ENCODE measurements around the gene CORO2B.
"Not testable (repeated sequence)": the region's sequence is repeated elsewhere in the genome, so short reads cannot be mapped to it uniquely, and the experiment has no call there.

The CORO2B gene

GRCh38 chr15:68653801-68654200, 75.0 kb downstream of the CORO2B start:
- DNase-seq: no peak

- DNase-seq: no peak
Observed at GRCh38 chr15:68654786-68655560, 76.2 kb downstream of the CORO2B start.

GRCh38 chr15:68655686-68656437, 77.1 kb downstream of the CORO2B start:
- no peak for DNase-seq

- no peak for DNase-seq
Observed at GRCh38 chr15:68656438-68656739, 77.6 kb downstream of the CORO2B start.

GRCh38 chr15:68658151-68658550, 79.4 kb downstream of the CORO2B start:
- DNase-seq: no peak

- no peak for DNase-seq
Observed at GRCh38 chr15:68658641-68659358, 80.0 kb downstream of the CORO2B start.

- no peak for DNase-seq
Observed at GRCh38 chr15:68663526-68663925, 84.7 kb downstream of the CORO2B start.

GRCh38 chr15:68666120-68666811, 87.5 kb downstream of the CORO2B start:
- no peak for DNase-seq

GRCh38 chr15:68666812-68667450, 88.1 kb downstream of the CORO2B start:
- DNase-seq: no peak

- DNase-seq: no peak
Observed at GRCh38 chr15:68667800-68668625, 89.2 kb downstream of the CORO2B start.

- no peak for DNase-seq
Observed at GRCh38 chr15:68668926-68669600, 90.3 kb downstream of the CORO2B start.

- no peak for DNase-seq
Observed at GRCh38 chr15:68672251-68672650, 93.5 kb downstream of the CORO2B start.

GRCh38 chr15:68672781-68673205, 94.0 kb downstream of the CORO2B start:
- no peak for DNase-seq

- DNase-seq: no peak
Observed at GRCh38 chr15:68674975-68675374, 96.2 kb downstream of the CORO2B start.

- no peak for DNase-seq
Observed at GRCh38 chr15:68676011-68676605, 97.3 kb downstream of the CORO2B start.

GRCh38 chr15:68676926-68677325, 98.1 kb downstream of the CORO2B start:
- no peak for DNase-seq

GRCh38 chr15:68677996-68678395, 99.2 kb downstream of the CORO2B start:
- DNase-seq: no peak

GRCh38 chr15:68678746-68679145, 100.0 kb downstream of the CORO2B start:
- DNase-seq: no peak

- DNase-seq: no peak
Observed at GRCh38 chr15:68679161-68679560, 100.4 kb downstream of the CORO2B start.

GRCh38 chr15:68679961-68680371, 101.2 kb downstream of the CORO2B start:
- no peak for DNase-seq

GRCh38 chr15:68680756-68681155, 102.0 kb downstream of the CORO2B start:
- not testable (repeated sequence) for DNase-seq
